AG09319 (cell line): Measurements from ENCODE around the gene NHSL1.

Experiments used
- DNase-seq: peaks from one replicate; pipeline ENCODE4 v3.0.0-alpha.2; 2010; ENCODE audit warnings: low read depth; ENCODE audit errors: extremely low read depth
- CTCF ChIP-seq: IDR thresholded peaks from 2 replicates; pipeline ENCODE4 v1.5.1; 2011; ENCODE audit warnings: low read depth, mild to moderate bottlenecking, inconsistent platforms, low read length, moderate library complexity

NHSL1 gene, protein sequence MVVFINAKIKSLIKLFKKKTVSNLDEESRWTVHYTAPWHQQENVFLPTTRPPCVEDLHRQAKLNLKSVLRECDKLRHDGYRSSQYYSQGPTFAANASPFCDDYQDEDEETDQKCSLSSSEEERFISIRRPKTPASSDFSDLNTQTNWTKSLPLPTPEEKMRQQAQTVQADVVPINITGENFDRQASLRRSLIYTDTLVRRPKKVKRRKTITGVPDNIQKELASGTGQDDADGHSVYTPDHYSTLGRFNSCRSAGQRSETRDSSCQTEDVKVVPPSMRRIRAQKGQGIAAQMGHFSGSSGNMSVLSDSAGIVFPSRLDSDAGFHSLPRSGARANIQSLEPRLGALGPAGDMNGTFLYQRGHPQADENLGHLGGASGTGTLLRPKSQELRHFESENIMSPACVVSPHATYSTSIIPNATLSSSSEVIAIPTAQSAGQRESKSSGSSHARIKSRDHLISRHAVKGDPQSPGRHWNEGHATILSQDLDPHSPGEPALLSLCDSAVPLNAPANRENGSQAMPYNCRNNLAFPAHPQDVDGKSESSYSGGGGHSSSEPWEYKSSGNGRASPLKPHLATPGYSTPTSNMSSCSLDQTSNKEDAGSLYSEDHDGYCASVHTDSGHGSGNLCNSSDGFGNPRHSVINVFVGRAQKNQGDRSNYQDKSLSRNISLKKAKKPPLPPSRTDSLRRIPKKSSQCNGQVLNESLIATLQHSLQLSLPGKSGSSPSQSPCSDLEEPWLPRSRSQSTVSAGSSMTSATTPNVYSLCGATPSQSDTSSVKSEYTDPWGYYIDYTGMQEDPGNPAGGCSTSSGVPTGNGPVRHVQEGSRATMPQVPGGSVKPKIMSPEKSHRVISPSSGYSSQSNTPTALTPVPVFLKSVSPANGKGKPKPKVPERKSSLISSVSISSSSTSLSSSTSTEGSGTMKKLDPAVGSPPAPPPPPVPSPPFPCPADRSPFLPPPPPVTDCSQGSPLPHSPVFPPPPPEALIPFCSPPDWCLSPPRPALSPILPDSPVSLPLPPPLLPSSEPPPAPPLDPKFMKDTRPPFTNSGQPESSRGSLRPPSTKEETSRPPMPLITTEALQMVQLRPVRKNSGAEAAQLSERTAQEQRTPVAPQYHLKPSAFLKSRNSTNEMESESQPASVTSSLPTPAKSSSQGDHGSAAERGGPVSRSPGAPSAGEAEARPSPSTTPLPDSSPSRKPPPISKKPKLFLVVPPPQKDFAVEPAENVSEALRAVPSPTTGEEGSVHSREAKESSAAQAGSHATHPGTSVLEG (N-terminal part only)

DNA sequence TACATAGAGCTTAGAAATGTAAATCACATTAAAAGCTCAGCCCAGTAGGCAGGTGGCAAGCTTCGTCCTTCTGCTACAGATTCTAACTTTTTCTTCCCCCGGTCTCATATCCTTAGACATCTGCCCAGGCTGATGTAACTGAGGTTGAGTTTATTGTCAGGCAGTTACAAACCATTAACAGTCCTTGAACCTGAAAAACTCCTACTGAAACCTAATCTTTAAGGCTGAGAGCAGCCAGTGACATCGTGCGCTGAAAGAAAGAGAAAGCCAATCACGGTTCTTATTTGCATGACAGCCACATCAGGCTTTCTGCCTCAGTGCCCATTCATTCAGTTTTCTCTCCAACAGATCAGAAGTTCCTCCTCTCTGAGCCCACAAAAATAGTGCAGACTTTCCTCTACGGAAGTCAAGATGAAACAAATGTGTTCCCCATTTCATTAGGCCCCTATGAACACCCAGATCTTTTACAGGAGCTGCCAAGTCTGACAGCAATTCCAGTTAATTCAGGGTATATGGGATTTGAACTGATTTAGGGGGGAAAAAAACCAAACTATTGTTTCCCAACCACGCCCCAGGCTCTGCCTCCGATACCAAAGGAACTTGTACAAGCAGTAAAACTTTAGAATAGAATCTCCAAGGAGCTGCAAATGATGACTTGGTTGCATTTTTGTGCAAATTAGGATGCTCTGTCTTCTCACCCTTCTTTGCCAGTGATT, at the start of gene NHSL1:
Gene NHSL1, minus strand, starts transcription at position 192 of the 716 bp plus-strand sequence. CDS start 204 bp downstream, outside the sequence.
- no peak for TF ChIP-seq CTCF

DNA sequence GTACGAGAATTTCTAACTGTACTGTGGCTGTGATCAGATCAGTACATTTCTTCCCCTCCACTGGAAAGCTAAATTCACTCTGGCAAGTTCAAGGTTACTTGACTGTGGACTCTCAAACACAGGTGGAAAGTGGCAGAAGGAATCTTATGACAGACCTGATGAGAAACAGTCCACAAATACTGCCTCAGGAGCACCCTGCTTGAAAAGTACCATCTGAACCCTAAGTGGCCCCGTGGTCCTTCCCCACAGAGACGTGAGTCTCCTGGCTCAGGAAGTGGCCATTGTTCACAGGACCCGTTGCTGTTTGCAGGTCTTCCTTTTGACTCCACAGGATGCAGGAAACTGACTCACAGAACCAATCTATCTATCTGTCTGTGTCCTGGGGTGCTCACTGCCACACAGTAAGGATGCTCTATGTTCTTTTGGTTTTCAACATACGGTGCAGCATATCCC, 47.5 kb upstream of the NHSL1 start:
- DNase-seq, result no peak
- TF ChIP-seq CTCF, result no peak

More for the DNA sequence above, at the start of gene NHSL1:
- DNase-seq, result peak; percentile 18

- TF ChIP-seq CTCF, result no peak
- DNase-seq, result no peak
Measured at GRCh38 chr6:138545621-138545980, 46.3 kb upstream of the NHSL1 start.

GRCh38 chr6:138544501-138544900, 45.2 kb upstream of the NHSL1 start:
- no peak for TF ChIP-seq CTCF
- DNase-seq, result no peak

GRCh38 chr6:138543657-138544056, 44.4 kb upstream of the NHSL1 start:
- no peak for TF ChIP-seq CTCF
- no peak for DNase-seq

- DNase-seq, result no peak
- no peak for TF ChIP-seq CTCF
Measured at GRCh38 chr6:138541823-138542481, 42.7 kb upstream of the NHSL1 start.
